Sigmoid colon (tissue), 7 donors: Measurements from ENCODE around the gene KCNMB2. TPM values are rescaled to one million over a fixed set of nuclear protein-coding genes. Genes with fewer than 3 reads are reported as not detected.

Experiments used
- DNase-seq: peaks from one replicate; pipeline ENCODE4 v3.0.0-alpha.2; 2019
- H3K27ac ChIP-seq, 4 donors: fragments of 200-600 bp; sonication (generic); one replicate each; pipeline ENCODE4 v1.5.1; 2016 to 2019; ENCODE audit warnings: mild to moderate bottlenecking in 1 of 4
- H3K27me3 ChIP-seq, 3 donors: fragments of 200-600 bp; sonication (generic); one replicate each; pipeline ENCODE4 v1.5.1; 2019; ENCODE audit warnings: mild to moderate bottlenecking in 1 of 3
- H3K36me3 ChIP-seq, 4 donors: fragments of 200-600 bp; sonication (generic); one replicate each; pipeline ENCODE4 v1.5.1; 2016 to 2019
- H3K4me1 ChIP-seq, 4 donors: fragments of 200-600 bp; sonication (generic); one replicate each; pipeline ENCODE4 v1.5.1; 2017 to 2019
- H3K4me3 ChIP-seq, 4 donors: fragments of 200-600 bp; sonication (generic); one replicate each; pipeline ENCODE4 v1.5.1; 2017 to 2019; ENCODE audit warnings: mild to moderate bottlenecking in 2 of 4, moderate library complexity in 1 of 4
- H3K9me3 ChIP-seq, 4 donors: fragments of 200-600 bp in 3 of 4; sonication (generic) in 3 of 4; one replicate each; pipeline versions ENCODE4 v1.5.1 to v1.6.1; 2013 to 2019
- EP300 ChIP-seq, 4 donors: sonication (generic); formaldehyde crosslinking; IDR thresholded peaks; one replicate each; pipeline ENCODE4 v1.6.1; 2017; ENCODE audit warnings: antibody characterized with exemption in 4 of 4
- POLR2A ChIP-seq, 2 donors: fragments of 450-650 bp; IDR thresholded peaks; one replicate each; pipeline ENCODE4 v1.6.1; 2016; ENCODE audit warnings: antibody characterized with exemption in 2 of 2, mild to moderate bottlenecking in 2 of 2, moderate library complexity in 2 of 2
- POLR2AphosphoS5 ChIP-seq, 4 donors: sonication (generic); formaldehyde crosslinking; IDR thresholded peaks; one replicate each; pipeline ENCODE4 v1.6.1; 2017; ENCODE audit warnings: antibody characterized with exemption in 4 of 4
- WGBS, 2 donors: extraction: QIAGEN DNeasy Blood & Tissue Kit; methylation state at CpG; one replicate each; pipeline ENCODE4 v1.1.7; 2013; 5-methylcytosine and 5-hydroxymethylcytosine counted together
- intact Hi-C: fragments of 100-400 bp; cut with DNase I; formaldehyde crosslinking; loops from one replicate; pipeline ENCODE4 v1.15.1; 2023
- polyA plus RNA-seq, 3 donors: library from polyadenylated mRNA; stranded (reverse); fragments of 200-250 nt; gene quantifications; one replicate each; pipeline ENCODE4 v1.2.3, GENCODE V29; 2013
- total RNA-seq, 4 donors: library from RNA; depleted of rRNA; stranded (reverse); fragments of >200 nt; gene quantifications; one replicate each; pipeline ENCODE4 v1.1.0, GENCODE V29; 2016
- TF ChIP-seq, protein P1 (sequence below), 4 experiments: fragments of 450-650 bp in 3 of 4; fragments of 200-600 bp in 1 of 4; IDR thresholded peaks; one replicate each; pipeline ENCODE4 v1.5.1; 2016 to 2019; ENCODE audit warnings: antibody characterized with exemption in 4 of 4, mild to moderate bottlenecking in 3 of 4, moderate library complexity in 2 of 4
- donor health status: healthy with polysubstance abuse.
- donor health status: Bipolar disorder and iron deficiency.
- donor health status: healthy.

The KCNMB2 gene
- total and polyA plus RNA-seq, 7 donors, result 0.22 to 3.2 (median 1.5) TPM; not detected in 1

GRCh38 chr3:178868681-178869080, 332.4 kb downstream of the KCNMB2 start:
- H3K27ac ChIP-seq, result no peak overlapping the region
- intact Hi-C loops, result no loop called here
- no peaks in the 10 kb centered on the region for H3K36me3 ChIP-seq
- WGBS, 2 donors, result 3 to 23% methylated on average over 2 of the region's 2 CpGs
- no peak for DNase-seq
- peaks cover 0 to 5% (median 0%) of the 10 kb centered on the region in 4 donors for H3K4me1 ChIP-seq
- H3K4me3 ChIP-seq, result no peak overlapping the region
- H3K27me3 ChIP-seq, result no peaks in the 10 kb centered on the region
- H3K9me3 ChIP-seq, result no peaks in the 10 kb centered on the region
- TF ChIP-seq EP300 (IDR thresholded peaks at IDR 0.05) (no peak), POLR2AphosphoS5 (IDR thresholded peaks at IDR 0.05) (no peak), POLR2A (IDR thresholded peaks at IDR 0.05) (no peak)
- TF ChIP-seq, protein P1, sequence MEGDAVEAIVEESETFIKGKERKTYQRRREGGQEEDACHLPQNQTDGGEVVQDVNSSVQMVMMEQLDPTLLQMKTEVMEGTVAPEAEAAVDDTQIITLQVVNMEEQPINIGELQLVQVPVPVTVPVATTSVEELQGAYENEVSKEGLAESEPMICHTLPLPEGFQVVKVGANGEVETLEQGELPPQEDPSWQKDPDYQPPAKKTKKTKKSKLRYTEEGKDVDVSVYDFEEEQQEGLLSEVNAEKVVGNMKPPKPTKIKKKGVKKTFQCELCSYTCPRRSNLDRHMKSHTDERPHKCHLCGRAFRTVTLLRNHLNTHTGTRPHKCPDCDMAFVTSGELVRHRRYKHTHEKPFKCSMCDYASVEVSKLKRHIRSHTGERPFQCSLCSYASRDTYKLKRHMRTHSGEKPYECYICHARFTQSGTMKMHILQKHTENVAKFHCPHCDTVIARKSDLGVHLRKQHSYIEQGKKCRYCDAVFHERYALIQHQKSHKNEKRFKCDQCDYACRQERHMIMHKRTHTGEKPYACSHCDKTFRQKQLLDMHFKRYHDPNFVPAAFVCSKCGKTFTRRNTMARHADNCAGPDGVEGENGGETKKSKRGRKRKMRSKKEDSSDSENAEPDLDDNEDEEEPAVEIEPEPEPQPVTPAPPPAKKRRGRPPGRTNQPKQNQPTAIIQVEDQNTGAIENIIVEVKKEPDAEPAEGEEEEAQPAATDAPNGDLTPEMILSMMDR (IDR thresholded peaks at IDR 0.05), result no peak

DNA sequence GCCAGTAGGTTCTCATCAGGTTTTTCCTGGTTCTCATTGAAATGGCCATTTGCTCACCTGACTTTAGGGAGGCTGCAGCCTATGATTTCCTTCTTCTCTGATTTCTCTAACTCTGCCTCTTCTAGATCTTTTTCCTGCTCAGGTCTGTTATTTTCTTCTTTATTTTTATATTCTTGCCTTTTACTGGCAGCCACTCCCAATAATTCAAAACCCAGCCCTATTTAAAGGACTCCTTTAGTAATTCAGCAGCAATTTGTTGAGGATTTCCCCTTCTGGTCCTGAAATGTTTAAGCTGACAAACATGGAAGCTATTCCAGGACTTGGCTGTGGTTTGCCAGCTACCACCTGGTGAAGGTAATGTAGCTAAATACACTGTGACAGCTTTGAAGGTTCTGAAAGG, 333.8 kb downstream of the KCNMB2 start:
- intact Hi-C loops, result no loop called here
- Histone ChIP-seq H3K27ac (no peak overlapping the region), H3K27me3 (no peaks in the 10 kb centered on the region), H3K4me3 (no peak overlapping the region), H3K9me3 (no peaks in the 10 kb centered on the region), H3K4me1 (peaks cover 0 to 5% (median 0%) of the 10 kb centered on the region in 4 donors), H3K36me3 (no peaks in the 10 kb centered on the region)
- no peak for TF ChIP-seq POLR2A (IDR thresholded peaks at IDR 0.05)
- no peak for TF ChIP-seq EP300 (IDR thresholded peaks at IDR 0.05)
- TF ChIP-seq, protein P1 (IDR thresholded peaks at IDR 0.05), result no peak
- TF ChIP-seq POLR2AphosphoS5 (IDR thresholded peaks at IDR 0.05), result no peak
- DNase-seq, result no peak

GRCh38 chr3:178875157-178875556, 338.9 kb downstream of the KCNMB2 start:
- 78 to 88% methylated on average over 1 of the region's 1 CpG for WGBS, 2 donors
- intact Hi-C loops, result no loop called here
- DNase-seq, result no peak
- Histone ChIP-seq H3K36me3 (no peaks in the 10 kb centered on the region), H3K27me3 (no peaks in the 10 kb centered on the region), H3K27ac (no peak overlapping the region), H3K9me3 (no peaks in the 10 kb centered on the region), H3K4me1 (peaks cover 0 to 5% (median 0%) of the 10 kb centered on the region in 4 donors), H3K4me3 (no peak overlapping the region)
- TF ChIP-seq POLR2AphosphoS5 (IDR thresholded peaks at IDR 0.05) (no peak), POLR2A (IDR thresholded peaks at IDR 0.05) (no peak), EP300 (IDR thresholded peaks at IDR 0.05) (no peak)
- TF ChIP-seq, protein P1 (IDR thresholded peaks at IDR 0.05), result no peak

- Histone ChIP-seq H3K4me1 (peaks cover 0 to 3% (median 0%) of the 10 kb centered on the region in 4 donors), H3K27ac (no peak overlapping the region), H3K4me3 (no peak overlapping the region), H3K27me3 (no peaks in the 10 kb centered on the region), H3K9me3 (no peaks in the 10 kb centered on the region), H3K36me3 (no peaks in the 10 kb centered on the region)
- TF ChIP-seq POLR2AphosphoS5 (IDR thresholded peaks at IDR 0.05) (no peak), POLR2A (IDR thresholded peaks at IDR 0.05) (no peak), EP300 (IDR thresholded peaks at IDR 0.05) (no peak)
- TF ChIP-seq, protein P1 (IDR thresholded peaks at IDR 0.05), result no peak
- no peak for DNase-seq
- intact Hi-C loops, result no loop called here
- 66% methylated on average over 5 of the region's 5 CpGs for WGBS, 2 donors
These were observed 339.6 kb downstream of the KCNMB2 start for GRCh38 chr3:178875836-178876235.

- DNase-seq, result no peak
- Histone ChIP-seq H3K27me3 (no peaks in the 10 kb centered on the region), H3K36me3 (no peaks in the 10 kb centered on the region), H3K4me3 (no peak overlapping the region), H3K27ac (no peak overlapping the region), H3K4me1 (no peaks in the 10 kb centered on the region), H3K9me3 (no peaks in the 10 kb centered on the region)
- intact Hi-C loops, result no loop called here
- 26 to 65% methylated on average over 1 of the region's 1 CpG for WGBS, 2 donors
- no peak for TF ChIP-seq POLR2A (IDR thresholded peaks at IDR 0.05)
- TF ChIP-seq EP300 (IDR thresholded peaks at IDR 0.05), result no peak
- TF ChIP-seq, protein P1 (IDR thresholded peaks at IDR 0.05), result no peak
- no peak for TF ChIP-seq POLR2AphosphoS5 (IDR thresholded peaks at IDR 0.05)
These were observed 344.0 kb downstream of the KCNMB2 start for GRCh38 chr3:178880274-178880673.
